HG02884 (cell line): Measurements from ENCODE around the gene MXRA8.
"Not testable (repeated sequence)": the region's sequence is repeated elsewhere in the genome, so short reads cannot be mapped to it uniquely, and the experiment has no call there.

Experiments used
- ATAC-seq: cut with Tn5 transposase; IDR thresholded peaks from one replicate; pipeline ENCODE4 v1.9.1; 2021; ENCODE audit warnings: mild to moderate bottlenecking, moderate library complexity; ENCODE audit not compliant: unreplicated experiment

Gene MXRA8

DNA sequence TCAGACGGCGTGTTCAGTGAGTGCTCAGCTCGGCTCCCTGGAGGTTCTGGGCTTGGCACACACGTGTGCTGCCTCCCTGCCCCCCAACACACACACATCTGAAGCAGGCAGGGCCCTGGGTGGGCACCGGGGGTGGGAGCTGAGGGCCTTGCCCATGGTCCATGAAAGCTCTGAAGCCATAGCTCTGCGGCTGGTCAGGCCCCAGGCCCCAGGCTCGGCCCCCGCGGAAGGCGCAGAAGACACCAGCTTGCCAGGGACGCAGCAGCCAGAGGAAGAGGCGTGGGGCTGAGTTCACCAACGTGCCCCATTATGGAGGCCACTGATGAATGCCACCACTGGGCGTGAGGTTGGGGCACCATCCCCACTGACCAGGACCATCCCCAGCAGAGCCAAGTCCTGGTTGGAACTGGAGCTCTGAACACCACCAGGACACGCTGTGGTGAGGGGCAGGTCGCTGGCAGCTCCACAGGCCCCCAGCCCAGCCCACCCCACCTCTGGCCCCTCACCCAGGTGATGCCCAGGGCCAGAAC is 12.5 kb upstream of the MXRA8 start:
- no peak for ATAC-seq

DNA sequence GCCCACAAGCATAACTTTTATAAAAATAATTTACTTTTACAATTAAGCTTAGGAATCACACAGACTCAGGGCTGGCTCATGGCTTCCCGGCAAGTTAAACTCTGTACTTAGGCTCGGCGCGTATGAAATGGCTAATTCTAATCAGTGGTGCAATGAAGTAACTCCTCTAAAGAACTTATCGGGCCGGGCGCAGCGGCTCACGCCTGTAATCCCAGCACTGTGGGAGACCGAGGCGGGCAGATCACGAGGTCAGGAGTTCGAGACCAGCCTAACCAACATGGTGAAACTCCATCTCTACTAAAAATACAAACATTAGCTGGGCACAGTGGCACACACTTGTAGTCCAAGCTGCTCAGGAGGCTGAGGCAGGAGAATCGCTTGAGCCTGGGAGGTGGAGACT is 11.7 kb upstream of the MXRA8 start:
- not testable (repeated sequence) for ATAC-seq

DNA sequence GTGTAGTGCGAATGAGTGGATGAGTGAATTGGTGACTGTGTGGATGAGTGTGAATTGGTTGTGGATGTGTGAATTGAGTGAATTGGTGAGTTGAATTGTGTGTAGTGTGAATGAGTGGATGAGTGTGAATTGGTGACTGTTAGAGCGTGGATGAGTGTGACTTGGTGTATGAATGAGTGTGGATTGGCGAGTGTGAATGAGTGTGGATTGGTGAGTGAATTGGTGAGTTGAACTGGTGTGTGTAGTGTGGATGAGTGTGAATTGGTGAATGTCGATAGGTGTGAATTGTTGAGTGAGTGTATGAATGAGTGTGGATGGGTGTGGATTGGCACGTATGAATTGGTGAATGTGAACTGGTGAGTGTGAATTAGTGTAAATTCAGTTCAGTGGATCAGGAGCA is 9.0 kb upstream of the MXRA8 start:
- no peak for ATAC-seq

DNA sequence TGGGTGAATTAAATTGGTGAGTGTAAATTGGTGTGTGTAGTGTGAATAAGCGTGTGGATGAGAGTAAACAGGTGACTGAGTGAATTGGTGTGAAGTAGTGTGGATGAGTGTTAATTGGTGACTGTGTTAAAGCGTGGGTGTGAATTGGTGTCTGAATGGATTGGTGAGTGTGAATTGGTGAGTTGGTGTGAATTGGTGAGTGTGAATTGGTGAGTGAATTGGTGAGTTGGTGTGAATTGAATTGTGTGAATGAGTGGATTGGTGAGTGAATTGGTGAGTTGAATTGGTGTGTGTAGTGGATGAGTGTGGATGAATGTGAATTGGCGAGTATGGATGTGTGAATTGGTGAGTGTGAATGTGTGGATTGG is 8.3 kb upstream of the MXRA8 start:
- ATAC-seq: no peak

DNA sequence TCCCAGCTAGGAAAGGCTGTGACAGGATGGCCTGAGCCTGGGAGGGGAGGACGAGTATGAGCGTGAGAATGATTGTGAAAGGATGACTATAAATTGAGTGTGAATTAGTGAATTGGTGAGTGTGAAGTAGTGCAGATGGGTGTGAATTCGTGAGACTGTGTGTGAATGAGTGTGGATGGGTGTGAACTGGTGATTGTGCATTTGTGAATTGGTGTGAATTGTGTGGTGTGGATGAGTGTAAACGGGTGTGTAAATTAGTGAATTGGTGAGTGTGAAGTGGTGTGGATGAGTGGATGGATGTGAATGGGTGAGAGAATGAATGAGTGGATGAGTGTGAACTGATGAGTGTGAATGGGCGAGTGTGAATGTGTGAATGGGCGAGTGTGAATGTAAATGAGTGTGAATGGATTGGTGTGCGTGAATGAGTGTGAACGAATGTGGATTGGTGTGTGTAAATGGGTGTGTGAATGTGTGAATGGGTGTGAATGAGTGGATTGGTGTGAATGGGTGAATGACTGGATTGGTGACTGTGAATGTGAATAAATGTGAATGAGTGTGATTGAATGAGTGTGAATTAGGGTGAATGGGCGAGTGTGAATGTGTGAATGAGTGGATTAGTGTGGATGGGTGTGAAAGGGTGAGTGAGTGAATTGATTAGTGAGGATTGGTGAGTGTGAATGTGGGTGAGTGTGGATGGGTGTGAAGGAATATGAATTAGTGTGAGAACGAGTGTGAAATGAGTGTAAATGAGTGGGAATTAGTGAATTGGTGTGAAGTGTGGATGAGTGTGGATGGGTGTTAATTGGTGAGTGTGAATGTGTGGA is 7.7 kb upstream of the MXRA8 start:
- no peak for ATAC-seq

- ATAC-seq: no peak
Measured at GRCh38 chr1:1364266-1364665, 5.9 kb upstream of the MXRA8 start.

DNA sequence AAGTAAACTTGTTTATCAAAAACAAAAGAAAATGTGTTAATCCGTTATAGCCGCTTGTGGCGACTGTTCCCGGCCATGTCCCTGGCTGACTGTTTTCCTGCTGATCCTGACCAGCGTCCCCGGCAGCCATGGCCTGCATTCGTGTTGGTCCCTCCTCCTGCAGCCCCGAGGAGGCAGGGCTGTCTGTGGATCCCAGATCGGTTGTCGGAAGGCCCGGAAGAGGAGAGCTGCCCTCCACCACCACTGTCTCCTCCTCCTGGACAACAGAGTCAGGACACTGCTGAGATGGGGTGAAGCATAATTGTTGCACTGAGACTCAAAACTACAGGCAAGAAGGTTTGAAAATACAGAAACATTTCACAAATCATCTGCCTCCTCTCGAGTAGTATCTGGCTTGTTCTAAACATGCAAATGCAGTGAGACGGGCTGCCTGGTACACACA is 3.6 kb upstream of the MXRA8 start:
- no peak for ATAC-seq

DNA sequence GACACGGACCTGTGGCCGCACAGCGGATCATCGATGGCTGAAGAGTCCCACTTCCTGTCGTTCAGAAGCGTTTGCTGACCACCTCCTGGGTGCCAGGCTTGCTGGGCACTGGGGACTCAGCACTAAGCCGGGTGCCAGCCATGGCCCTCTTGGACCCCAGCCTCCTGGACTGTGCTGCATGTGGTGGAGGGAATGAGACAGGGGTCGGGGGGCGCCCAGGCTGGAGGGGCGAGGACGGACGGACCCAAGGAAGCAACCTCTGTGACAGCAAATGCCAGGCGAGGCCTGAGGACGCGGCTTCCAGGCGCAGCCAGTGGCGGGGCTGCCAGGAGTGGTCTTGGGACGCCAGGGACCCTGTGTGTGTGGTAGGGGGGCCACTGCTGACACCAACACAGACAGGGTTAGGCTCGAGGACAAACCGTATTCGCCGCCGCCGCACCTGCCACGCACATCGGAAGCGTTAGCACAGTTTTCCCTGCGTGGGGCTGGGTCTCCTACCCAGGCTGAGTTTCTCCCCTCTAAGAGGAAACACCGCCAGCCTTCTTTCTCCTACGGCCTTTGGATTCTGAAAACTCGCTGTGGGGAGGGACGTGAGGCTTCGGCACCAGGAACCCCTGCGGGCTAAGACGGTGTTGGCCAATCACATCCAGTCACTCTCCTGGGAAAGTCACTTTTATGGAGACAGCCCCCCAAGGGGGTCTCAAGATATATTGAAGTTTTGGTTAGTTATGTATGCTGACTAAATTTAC is 3.1 kb upstream of the MXRA8 start:
- ATAC-seq: no peak

- no peak for ATAC-seq
Measured at GRCh38 chr1:1360506-1361169, 2.3 kb upstream of the MXRA8 start.

- ATAC-seq: no peak
Measured at GRCh38 chr1:1359664-1360468, 1.5 kb upstream of the MXRA8 start.

- ATAC-seq: no peak
Measured at GRCh38 chr1:1359308-1359663, 931 bp upstream of the MXRA8 start.

- ATAC-seq: no peak
Measured at GRCh38 chr1:1357871-1358432, 403 bp downstream of the MXRA8 start.

DNA sequence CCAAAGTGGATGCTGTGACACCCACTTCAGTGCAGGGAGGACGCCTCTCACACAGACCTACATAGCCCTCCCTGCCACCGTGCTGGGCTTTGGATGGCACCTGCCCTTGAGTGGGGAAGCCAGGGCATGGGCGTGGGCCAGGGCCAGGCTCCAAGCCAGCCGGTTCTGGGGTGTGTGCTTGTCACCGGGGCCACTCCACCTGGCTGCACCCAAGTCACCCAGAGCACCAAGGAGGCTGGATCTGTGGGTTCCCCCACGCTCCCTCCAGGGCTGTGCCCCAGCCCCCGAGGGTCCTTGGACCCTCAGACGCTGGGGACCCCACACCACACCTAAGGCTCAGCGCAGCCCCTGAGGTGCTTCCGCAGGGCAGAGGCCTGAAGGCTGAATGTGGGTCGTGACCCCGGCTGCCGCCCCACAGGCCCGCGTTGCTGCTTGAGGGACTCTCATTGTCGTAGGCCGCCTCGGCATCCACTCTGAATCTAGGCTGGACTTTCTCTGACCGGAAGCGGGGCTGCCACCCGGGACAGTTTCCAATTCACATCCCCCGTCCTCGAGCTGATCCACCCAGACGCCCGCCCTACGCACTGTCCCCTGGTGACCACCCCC is 1.5 kb downstream of the MXRA8 start:
- no peak for ATAC-seq

DNA sequence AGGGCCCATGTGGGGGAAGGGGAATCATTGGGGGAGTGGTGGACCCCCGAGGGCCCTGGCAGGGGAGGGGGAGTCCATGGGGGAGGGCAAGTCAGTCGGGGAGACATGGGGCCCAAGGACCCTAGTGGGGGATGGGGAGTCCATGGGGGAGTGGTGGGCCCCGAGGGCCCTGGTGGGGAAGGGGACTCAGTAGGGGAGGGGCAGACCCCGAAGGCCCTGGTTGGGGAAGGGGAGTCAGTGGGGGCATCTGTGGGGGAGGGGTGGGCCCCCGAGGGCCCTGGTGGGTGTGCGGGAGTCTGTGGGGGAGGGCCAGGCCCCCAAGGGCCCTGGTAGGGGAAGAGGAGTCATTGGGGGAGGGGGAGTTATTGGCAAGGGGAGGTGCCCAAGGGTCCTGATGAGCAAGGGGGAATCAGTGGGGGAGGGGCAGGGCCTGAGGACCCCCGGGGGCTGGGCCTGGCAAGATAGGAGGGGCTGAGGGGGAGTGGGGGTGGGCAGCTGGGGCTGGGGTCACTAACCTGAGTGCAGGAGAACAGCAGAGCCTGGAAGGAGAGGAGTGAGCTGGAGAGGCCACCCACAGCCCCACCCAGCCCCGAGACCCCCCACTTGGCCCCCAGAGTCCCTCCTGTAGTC is 2.1 kb downstream of the MXRA8 start:
- no peak for ATAC-seq

- ATAC-seq: no peak
Measured at GRCh38 chr1:1355416-1355815, 2.9 kb downstream of the MXRA8 start.

GRCh38 chr1:1354271-1355247 is 3.8 kb downstream of the MXRA8 start:
- no peak for ATAC-seq

DNA sequence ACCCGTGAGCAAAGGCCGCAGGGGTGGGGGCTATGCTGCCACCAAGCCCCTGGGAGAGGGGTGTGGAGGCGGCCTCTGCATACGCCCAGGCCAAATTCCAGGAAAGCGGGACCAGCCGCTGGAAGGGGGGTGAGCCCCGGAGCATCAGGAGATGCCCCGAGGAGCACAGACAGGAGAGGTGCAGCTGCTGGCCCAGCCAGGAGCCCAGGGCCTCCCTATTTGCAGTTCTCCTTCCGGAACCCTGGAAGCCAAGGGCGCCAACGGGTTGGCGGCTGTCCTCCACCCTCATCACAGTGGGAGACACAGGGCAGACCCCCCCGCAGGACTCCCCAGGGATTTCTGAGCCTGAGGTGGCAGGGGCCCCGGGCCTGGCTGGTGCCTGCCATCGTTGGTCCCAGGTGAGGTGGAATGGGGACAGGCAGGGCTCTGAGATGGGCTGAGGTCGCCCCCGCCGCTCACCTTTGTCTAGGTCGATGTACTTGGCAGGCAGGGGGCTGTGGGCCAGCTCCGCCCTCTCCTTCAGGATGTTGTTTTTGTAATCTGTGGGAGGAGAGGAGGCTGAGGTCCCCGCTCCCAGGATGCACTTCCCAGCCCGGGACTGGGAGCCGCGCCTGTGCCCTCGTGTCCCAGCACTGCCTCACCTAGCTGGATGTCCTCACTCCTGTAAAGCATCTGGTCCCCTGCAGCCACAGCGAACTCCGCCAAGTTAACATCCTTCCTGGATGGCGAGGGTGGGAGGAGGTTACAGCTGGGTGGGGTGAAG is 4.8 kb downstream of the MXRA8 start:
- no peak for ATAC-seq
